Measurements from ENCODE around the gene NUMBL. TPM values are rescaled to one million over a fixed set of nuclear protein-coding genes. Genes with fewer than 3 reads are reported as not detected.

Gene NUMBL
- total and polyA plus RNA-seq, 2 of the 13 experiments (the other 11 are each of a cell fraction or from before 2014, with no cell fraction given): 0.49 to 2.3 TPM

- H4K20me1 ChIP-seq (ENCODE audit: insufficient read depth, low read length): 0 out of 2 replicates have a peak, but pooled peaks cover 4% of the 10 kb centered on the region
- intact Hi-C loops (cut with micrococcal nuclease; ENCODE audit: unreplicated experiment): loop anchor here (2.0 to 5.0 kb wide), 2 partner anchors 31 to 88 kb away; partner anchors contain the start of genes ACTMAP and SNRPA
- CTCF ChIA-PET (ENCODE audit: low intra/inter-chr PET ratio, low total read pairs): no interaction called here
- peaks cover 57% of the 10 kb centered on the region for H3K79me2 ChIP-seq (ENCODE audit: insufficient read depth, low read length)
- no TSS peak for BruUV-seq (replicated peaks)
- H3K9ac ChIP-seq (ENCODE audit: insufficient read depth, low read depth, low read length): peak overlapping the region; percentile 96
- H2AFZ ChIP-seq (ENCODE audit: low read length): no peak overlapping the region
- H3K4me2 ChIP-seq (ENCODE audit: low read depth, low read length): peak overlapping the region; percentile 94
- FAIRE-seq (no peak), DNase-seq (ENCODE audit: low spot score) (no peak), ATAC-seq (no peak)
- POLR2A ChIA-PET: interaction anchor here (0.8 to 1.5 kb wide), 9 partner anchors 12 to 58 kb away, joined by 3 to 14 read pairs (median 4); partner anchors contain the start of genes ACTMAP, RAB4B and SNRPA
- peaks cover 4 to 19% of the 10 kb centered on the region in 2 experiments; a peak in 4 of 5 replicates for H3K36me3 ChIP-seq (replicated peaks in 1 of 2; ENCODE audit: control insufficient read depth in 1 of 2, insufficient read depth in 2 of 2, low read length in 2 of 2)
- no peaks in the 10 kb centered on the region for H3K9me3 ChIP-seq (ENCODE audit: low read length)
- no peaks in the 10 kb centered on the region; a peak in 1 of 5 replicates for H3K27me3 ChIP-seq (ENCODE audit: control insufficient read depth in 1 of 2, insufficient read depth in 2 of 2, low read length in 2 of 2)
- TF ChIP-seq, protein P1, sequence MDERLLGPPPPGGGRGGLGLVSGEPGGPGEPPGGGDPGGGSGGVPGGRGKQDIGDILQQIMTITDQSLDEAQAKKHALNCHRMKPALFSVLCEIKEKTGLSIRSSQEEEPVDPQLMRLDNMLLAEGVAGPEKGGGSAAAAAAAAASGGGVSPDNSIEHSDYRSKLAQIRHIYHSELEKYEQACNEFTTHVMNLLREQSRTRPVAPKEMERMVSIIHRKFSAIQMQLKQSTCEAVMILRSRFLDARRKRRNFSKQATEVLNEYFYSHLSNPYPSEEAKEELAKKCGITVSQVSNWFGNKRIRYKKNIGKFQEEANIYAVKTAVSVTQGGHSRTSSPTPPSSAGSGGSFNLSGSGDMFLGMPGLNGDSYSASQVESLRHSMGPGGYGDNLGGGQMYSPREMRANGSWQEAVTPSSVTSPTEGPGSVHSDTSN (CRISPR knock-in tag; IDR thresholded peaks at IDR 0.05): no peak
- TF ChIP-seq NFYB (CRISPR knock-in tag; IDR thresholded peaks at IDR 0.05) (no peak), ZMYM3 (CRISPR knock-in tag; IDR thresholded peaks at IDR 0.05) (0 out of 2 replicates have a peak, but pooled peaks have one; percentile 8), KAT8 (CRISPR knock-in tag; IDR thresholded peaks at IDR 0.05) (no peak), ZNF629 (CRISPR knock-in tag; conservative IDR thresholded peaks at IDR 0.05) (peak; percentile 84), MTA1 (CRISPR knock-in tag; IDR thresholded peaks at IDR 0.05; ENCODE audit: borderline replicate concordance) (no peak), ZNF670 (CRISPR knock-in tag; IDR thresholded peaks at IDR 0.05; ENCODE audit: borderline replicate concordance) (no peak), ZNF672 (CRISPR knock-in tag; IDR thresholded peaks at IDR 0.05) (0 out of 2 replicates have a peak, but pooled peaks have one; percentile 43), ZNF780A (CRISPR knock-in tag; IDR thresholded peaks at IDR 0.05) (0 out of 2 replicates have a peak, but pooled peaks have one; percentile 35), ATF4 (CRISPR knock-in tag; IDR thresholded peaks at IDR 0.05) (peak in 1 of 2 experiments; percentile 44; a peak in 1 of 4 replicates), PRDM10 (CRISPR knock-in tag; IDR thresholded peaks at IDR 0.05; ENCODE audit: low read depth) (no peak), ATAD3A (CRISPR knock-in tag; IDR thresholded peaks at IDR 0.05) (no peak)
- TF ChIP-seq, protein P2, sequence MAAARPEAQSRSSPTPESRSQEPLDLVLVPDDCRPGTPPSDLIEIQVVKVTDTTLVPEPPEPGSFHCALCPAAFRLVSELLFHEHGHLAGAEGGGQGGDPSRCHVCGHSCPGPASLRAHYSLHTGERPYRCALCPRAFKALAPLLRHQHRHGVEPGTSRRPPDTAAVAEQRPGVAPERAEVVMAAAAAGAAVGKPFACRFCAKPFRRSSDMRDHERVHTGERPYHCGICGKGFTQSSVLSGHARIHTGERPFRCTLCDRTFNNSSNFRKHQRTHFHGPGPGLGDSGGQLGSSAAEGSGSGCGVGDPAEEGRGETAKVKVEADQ (CRISPR knock-in tag; IDR thresholded peaks at IDR 0.05; ENCODE audit: borderline replicate concordance): no peak
- TF ChIP-seq, protein P3, sequence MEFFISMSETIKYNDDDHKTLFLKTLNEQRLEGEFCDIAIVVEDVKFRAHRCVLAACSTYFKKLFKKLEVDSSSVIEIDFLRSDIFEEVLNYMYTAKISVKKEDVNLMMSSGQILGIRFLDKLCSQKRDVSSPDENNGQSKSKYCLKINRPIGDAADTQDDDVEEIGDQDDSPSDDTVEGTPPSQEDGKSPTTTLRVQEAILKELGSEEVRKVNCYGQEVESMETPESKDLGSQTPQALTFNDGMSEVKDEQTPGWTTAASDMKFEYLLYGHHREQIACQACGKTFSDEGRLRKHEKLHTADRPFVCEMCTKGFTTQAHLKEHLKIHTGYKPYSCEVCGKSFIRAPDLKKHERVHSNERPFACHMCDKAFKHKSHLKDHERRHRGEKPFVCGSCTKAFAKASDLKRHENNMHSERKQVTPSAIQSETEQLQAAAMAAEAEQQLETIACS (CRISPR knock-in tag; IDR thresholded peaks at IDR 0.05): no peak
- H3K4me1 ChIP-seq (ENCODE audit: insufficient read depth, low read length): peaks cover 48% of the 10 kb centered on the region
- in situ Hi-C loops (cut with HindIII; ENCODE audit: extremely low pct_ligation_motif_present, low pct_unique_long_range_greater_than_20kb): loop anchor here (5.0 kb wide), 1 partner anchor 33 kb away; the partner anchor contains the start of genes ACTMAP and SNRPA
- H3K4me3 ChIP-seq (replicated peaks in 1 of 3; ENCODE audit: insufficient read depth in 1 of 3, low read depth in 2 of 3, low read length in 3 of 3): peak overlapping the region; percentile 90 to 99 (median 92)
- 22% methylated on average over 7 of the region's 7 CpGs for WGBS (ENCODE audit: low lambda C conversion rate)
- peak overlapping the region; percentile 95 for H3K27ac ChIP-seq (ENCODE audit: extremely low read length, insufficient read depth, low read length)
These were observed 29.0 kb upstream of the NUMBL start for GRCh38 chr19:40719414-40719894.

Measured in HepG2 (cell line).